Common myeloid progenitor, CD34-positive (primary cell): ENCODE results near the gene RAD51AP2.

Experiments
- CTCF ChIA-PET: fragments of 350-600 bp; sonication (Branson Sonifier 250); formaldehyde crosslinking; loops from one replicate; lab custom pipeline; 2021; ENCODE audit warnings: antibody characterized with exemption; lab: Charles Lee
- POLR2A ChIA-PET: fragments of 350-600 bp; sonication (Branson Sonifier 250); formaldehyde crosslinking; loops from one replicate; lab custom pipeline; 2021; ENCODE audit warnings: antibody characterized with exemption; lab: Charles Lee
- DNase-seq, 3 donors: peaks; one replicate each; pipeline versions ENCODE4 v3.0.0 to v3.0.0-alpha.2; 2013
- H3K27ac ChIP-seq, 2 experiments: 1 replicate in 1 of 2; 2 replicates in 1 of 2; pipeline ENCODE4 v1.7.0; 2013; ENCODE audit warnings: inconsistent platforms in 2 of 2, low read length in 2 of 2, mild to moderate bottlenecking in 2 of 2, low read depth in 1 of 2, moderate library complexity in 1 of 2; ENCODE audit not compliant: severe bottlenecking in 2 of 2, insufficient read depth in 1 of 2, poor library complexity in 1 of 2
- H3K27me3 ChIP-seq, 5 experiments: replicated peaks in 2 of 5; 1 replicate in 3 of 5; 2 replicates in 2 of 5; pipeline versions ENCODE4 v1.6.1 to v1.7.0; 2013; ENCODE audit warnings: low read length in 4 of 5, mild to moderate bottlenecking in 2 of 5, moderate library complexity in 2 of 5, inconsistent platforms in 1 of 5; ENCODE audit not compliant: insufficient read depth in 5 of 5, control insufficient read depth in 4 of 5
- H3K36me3 ChIP-seq, 4 experiments: 1 replicate in 2 of 4; 2 replicates in 2 of 4; pipeline versions ENCODE4 v1.6.1 to v1.7.0; 2013; ENCODE audit warnings: low read length in 3 of 4, control low read depth in 1 of 4, mild to moderate bottlenecking in 1 of 4; ENCODE audit not compliant: control insufficient read depth in 4 of 4, insufficient read depth in 4 of 4
- H3K4me1 ChIP-seq, 4 experiments: 1 replicate in 3 of 4; 2 replicates in 1 of 4; pipeline versions ENCODE4 v1.6.1 to v1.7.1; 2013; ENCODE audit warnings: low read length in 3 of 4, mild to moderate bottlenecking in 3 of 4, control low read depth in 1 of 4, inconsistent platforms in 1 of 4, moderate library complexity in 1 of 4; ENCODE audit not compliant: control insufficient read depth in 4 of 4, insufficient read depth in 4 of 4; ENCODE audit errors: control extremely low read depth in 1 of 4
- H3K4me3 ChIP-seq, 7 experiments: 1 replicate in 4 of 7; 2 replicates in 3 of 7; pipeline versions ENCODE4 v1.5.1 to v1.7.0; 2013; ENCODE audit warnings: mild to moderate bottlenecking in 7 of 7, low read length in 6 of 7, moderate library complexity in 6 of 7, inconsistent platforms in 2 of 7, low read depth in 2 of 7, control low read depth in 1 of 7; ENCODE audit not compliant: insufficient read depth in 4 of 7, control insufficient read depth in 1 of 7; ENCODE audit errors: extremely low read depth in 1 of 7
- H3K9me3 ChIP-seq, 5 experiments: 1 replicate in 4 of 5; 2 replicates in 1 of 5; pipeline versions ENCODE4 v1.6.1 to v1.7.1; 2013; ENCODE audit warnings: low read length in 4 of 5, mild to moderate bottlenecking in 2 of 5, inconsistent platforms in 1 of 5, low read depth in 1 of 5, moderate library complexity in 1 of 5; ENCODE audit not compliant: control insufficient read depth in 4 of 5, insufficient read depth in 2 of 5; ENCODE audit errors: control extremely low read depth in 1 of 5
- WGBS: methylation state at CpG from one replicate; pipeline ENCODE4 v1.1.5; 2013; ENCODE audit not compliant: insufficient coverage; 5-methylcytosine and 5-hydroxymethylcytosine counted together

The RAD51AP2 gene

DNA sequence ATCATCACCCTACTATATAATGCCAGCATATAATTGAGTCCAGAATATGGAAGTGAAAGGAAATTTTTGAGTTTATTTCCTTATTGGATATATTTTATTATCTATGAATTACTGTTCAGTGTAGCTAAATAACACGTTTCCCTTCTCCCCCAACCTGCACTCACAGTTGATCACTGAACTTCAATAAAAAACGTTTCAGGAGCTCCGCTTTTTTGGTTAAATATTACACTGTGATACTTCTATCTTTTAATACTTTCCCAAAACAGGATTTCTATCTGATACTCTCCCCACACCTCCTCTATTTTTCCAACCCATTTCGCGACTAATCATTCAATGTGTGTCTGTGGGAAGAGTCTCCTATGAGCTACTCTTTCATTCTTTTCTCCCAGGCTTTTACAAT lies 29.5 kb upstream of the RAD51AP2 start:
- Histone ChIP-seq H3K9me3 (no peaks in the 10 kb centered on the region), H3K36me3 (no peaks in the 10 kb centered on the region), H3K27me3 (peaks cover 12 to 55% (median 23%) of the 10 kb centered on the region in 5 experiments), H3K27ac (no peak overlapping the region), H3K4me1 (no peaks in the 10 kb centered on the region), H3K4me3 (no peak overlapping the region)
- 40% methylated on average over 1 of the region's 5 CpGs for WGBS
- ChIA-PET POLR2A (no interaction called here), CTCF (interaction anchor here (0.5 to 1.0 kb wide), 2 partner anchors 14 to 126 kb away, joined by 3 read pairs; no protein-coding TSS in a partner anchor)
- no peak for DNase-seq

DNA sequence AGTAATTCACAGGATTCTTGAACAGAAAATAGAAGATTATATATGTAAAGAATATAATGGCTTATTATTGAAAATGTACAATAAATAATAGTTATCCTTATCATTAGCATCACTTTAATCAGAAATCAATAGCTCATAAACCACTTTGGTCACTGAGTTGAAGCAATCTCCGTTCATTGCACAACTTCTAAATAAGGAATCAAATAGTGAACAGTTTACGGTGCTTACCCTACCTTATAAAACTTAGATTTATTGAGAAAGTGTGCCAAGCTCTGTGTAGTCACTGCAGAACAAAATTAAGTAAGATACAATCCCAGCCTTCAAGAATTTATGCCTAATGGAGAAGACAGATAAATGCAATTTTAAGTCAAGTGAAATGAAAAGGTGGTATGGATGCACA lies 29.0 kb upstream of the RAD51AP2 start:
- WGBS: no CpG with 5 or more reads among the region's 2 CpGs
- Histone ChIP-seq H3K27me3 (peaks cover 16 to 60% (median 28%) of the 10 kb centered on the region in 5 experiments), H3K36me3 (no peaks in the 10 kb centered on the region), H3K4me3 (no peak overlapping the region), H3K27ac (no peak overlapping the region), H3K9me3 (no peaks in the 10 kb centered on the region), H3K4me1 (no peaks in the 10 kb centered on the region)
- CTCF ChIA-PET: interaction anchor here (0.5 to 1.0 kb wide), 2 partner anchors 14 to 126 kb away, joined by 3 read pairs; no protein-coding TSS in a partner anchor
- POLR2A ChIA-PET: no interaction called here
- DNase-seq: no peak

DNA sequence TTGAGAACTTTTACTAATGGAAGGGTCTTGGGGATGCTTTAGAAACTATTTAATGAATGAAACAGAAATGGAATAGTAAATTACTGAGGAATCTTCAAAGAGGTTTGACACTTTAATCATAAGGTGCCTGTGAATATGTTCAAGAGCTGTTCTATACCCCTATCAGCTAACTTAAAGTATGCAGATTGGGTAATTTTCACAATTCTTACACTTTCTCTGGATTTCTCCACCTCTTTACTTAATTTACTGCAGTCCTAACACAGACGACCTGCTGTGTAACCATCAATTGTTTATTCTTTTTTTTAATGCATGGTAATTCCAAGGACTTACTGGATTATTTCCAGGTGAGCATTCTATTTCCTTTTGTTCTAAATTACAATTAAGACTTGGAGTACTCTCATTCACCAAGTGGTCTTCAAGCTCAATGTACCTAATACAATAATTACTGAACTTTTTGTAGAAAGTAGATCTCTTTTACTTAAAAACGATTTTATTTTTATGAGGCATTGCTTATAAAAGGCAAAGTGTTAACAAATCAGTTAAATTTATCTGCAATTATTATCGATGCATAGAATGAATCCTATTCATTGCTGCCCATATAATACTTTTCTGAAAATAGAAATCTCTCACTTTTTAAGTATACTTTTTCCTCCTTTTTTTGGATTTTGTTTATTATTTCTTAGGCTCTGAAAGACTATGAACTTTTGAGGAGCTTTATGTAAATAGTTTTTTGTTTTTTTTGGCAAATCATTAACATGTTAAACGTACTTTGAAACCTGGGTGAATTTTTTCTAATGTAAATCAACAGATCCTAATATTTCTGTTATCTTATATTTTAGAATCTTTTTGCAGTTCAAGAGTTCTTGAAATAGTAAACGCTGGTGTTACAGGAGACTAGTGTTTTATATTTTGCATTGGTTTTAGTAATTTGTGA lies 27.7 kb upstream of the RAD51AP2 start:
- H3K27ac ChIP-seq: no peak overlapping the region
- ChIA-PET POLR2A (no interaction called here), CTCF (interaction anchor here (1.2 kb wide), 1 partner anchor 31 kb away, joined by 4 read pairs; no protein-coding TSS in a partner anchor)
- H3K4me3 ChIP-seq: no peak overlapping the region
- no peak for DNase-seq
- H3K27me3 ChIP-seq: peaks cover 21 to 72% (median 39%) of the 10 kb centered on the region in 5 experiments
- H3K36me3 ChIP-seq: no peaks in the 10 kb centered on the region
- WGBS: no CpG with 5 or more reads among the region's 5 CpGs
- no peaks in the 10 kb centered on the region for H3K9me3 ChIP-seq
- H3K4me1 ChIP-seq: no peaks in the 10 kb centered on the region

DNA sequence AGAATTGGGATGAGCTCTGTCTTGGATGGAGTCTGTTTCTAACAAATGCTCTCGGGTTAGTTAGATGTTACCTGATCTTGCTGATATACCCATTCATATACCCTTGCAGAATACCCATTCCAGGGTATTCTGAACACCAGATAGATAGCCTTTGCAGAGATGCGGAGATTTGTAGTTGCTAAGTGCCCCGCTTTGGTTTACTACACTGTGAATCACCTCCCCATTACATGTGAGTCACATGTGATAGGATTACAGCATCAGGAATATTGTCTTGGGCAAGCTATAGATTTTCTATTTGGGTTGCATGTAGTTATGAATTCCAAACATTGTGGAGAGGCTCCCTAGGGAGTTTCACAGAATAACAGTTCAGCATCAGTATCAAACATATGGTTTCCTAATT lies 26.0 kb upstream of the RAD51AP2 start:
- Histone ChIP-seq H3K9me3 (no peaks in the 10 kb centered on the region), H3K27me3 (peaks cover 16 to 85% (median 53%) of the 10 kb centered on the region in 5 experiments), H3K4me3 (no peak overlapping the region), H3K4me1 (peaks cover 0 to 12% (median 6%) of the 10 kb centered on the region in 4 experiments), H3K27ac (no peak overlapping the region), H3K36me3 (no peaks in the 10 kb centered on the region)
- POLR2A ChIA-PET: no interaction called here
- 80% methylated on average over 1 of the region's 3 CpGs for WGBS
- DNase-seq: no peak
- CTCF ChIA-PET: no interaction called here

DNA sequence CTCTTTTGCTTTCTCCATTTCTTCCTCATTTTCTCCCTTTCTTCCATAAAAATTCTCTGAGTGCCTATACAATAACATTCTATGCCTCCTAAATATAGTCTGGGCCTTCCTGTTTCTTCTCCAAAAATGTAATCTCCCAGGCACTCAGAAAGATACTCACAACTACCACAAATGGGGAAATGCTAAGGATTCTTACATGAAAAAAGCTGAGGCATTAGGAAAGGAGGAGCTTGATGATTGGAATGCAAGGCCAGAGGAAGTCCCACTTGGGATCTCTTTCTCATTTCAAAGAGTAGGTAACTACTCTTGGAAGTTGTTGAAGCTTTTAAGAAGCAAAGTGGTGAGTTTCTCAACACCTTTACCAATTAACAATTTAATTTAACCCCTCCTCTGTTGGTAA lies 25.6 kb upstream of the RAD51AP2 start:
- Histone ChIP-seq H3K9me3 (no peaks in the 10 kb centered on the region), H3K27me3 (peaks cover 14 to 86% (median 55%) of the 10 kb centered on the region in 5 experiments), H3K4me1 (peaks cover 0 to 16% (median 9%) of the 10 kb centered on the region in 4 experiments), H3K4me3 (no peak overlapping the region), H3K27ac (no peak overlapping the region), H3K36me3 (no peaks in the 10 kb centered on the region)
- CTCF ChIA-PET: no interaction called here
- no peak for DNase-seq
- POLR2A ChIA-PET: no interaction called here

DNA sequence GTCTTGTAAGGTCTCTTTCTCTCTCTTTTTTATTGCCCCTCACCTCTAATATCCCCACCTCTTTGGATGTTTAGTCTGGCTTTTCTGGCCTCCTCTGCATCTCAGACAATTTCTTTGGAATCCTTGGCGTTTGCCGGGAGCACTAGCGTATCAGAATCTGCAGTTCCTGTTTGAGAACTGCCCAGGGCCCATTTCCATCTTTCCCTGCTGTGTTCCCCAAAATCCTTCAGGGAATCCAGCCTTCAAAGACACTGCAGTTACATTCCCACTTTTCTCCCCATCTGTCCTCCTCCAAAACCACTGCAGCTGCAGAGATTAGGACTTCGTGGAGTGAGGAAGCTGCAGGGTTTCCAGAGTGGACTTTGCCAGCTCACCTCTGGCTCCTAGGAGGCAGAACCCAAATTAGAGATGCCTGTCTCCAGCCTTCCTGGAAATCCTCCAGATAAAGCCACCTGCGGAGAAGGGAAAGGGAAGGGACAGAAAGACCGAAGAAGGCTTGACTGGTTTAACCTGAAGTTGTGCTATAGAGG lies 25.0 kb upstream of the RAD51AP2 start:
- Histone ChIP-seq H3K27me3 (peaks cover 16 to 86% (median 61%) of the 10 kb centered on the region in 5 experiments), H3K4me1 (peaks cover 2 to 22% (median 16%) of the 10 kb centered on the region in 4 experiments), H3K36me3 (no peaks in the 10 kb centered on the region), H3K9me3 (no peaks in the 10 kb centered on the region), H3K4me3 (no peak overlapping the region), H3K27ac (no peak overlapping the region)
- DNase-seq: no peak
- WGBS: 45% methylated on average over 3 of the region's 6 CpGs
- ChIA-PET POLR2A (no interaction called here), CTCF (no interaction called here)

DNA sequence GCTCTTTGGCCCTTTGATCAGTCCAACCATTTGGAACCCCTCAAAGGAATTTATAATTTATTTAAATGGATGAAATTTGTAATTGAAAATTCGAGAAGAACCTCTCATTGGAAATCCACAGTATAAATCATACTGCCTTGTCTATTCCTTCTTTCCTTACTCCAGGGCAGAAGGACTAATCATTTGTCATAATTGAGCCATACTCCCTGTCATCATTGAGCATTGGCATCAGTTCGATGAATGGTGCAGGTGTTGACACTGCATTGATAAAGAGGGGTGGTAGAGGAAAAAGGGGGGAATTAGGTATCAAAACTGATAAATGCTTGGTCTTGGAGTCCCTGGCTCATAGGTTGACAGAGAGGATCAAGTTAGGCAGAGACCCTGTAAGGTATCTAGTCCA lies 24.2 kb upstream of the RAD51AP2 start:
- POLR2A ChIA-PET: no interaction called here
- WGBS: no CpG with 5 or more reads among the region's 2 CpGs

More for the DNA sequence above, 24.2 kb upstream of the RAD51AP2 start:
- DNase-seq: no peak
- Histone ChIP-seq H3K27me3 (peaks cover 19 to 88% (median 61%) of the 10 kb centered on the region in 5 experiments), H3K9me3 (no peaks in the 10 kb centered on the region), H3K36me3 (no peaks in the 10 kb centered on the region), H3K4me3 (no peak overlapping the region), H3K4me1 (peaks cover 2 to 25% (median 16%) of the 10 kb centered on the region in 4 experiments), H3K27ac (no peak overlapping the region)
- CTCF ChIA-PET: no interaction called here
